Prostate gland (tissue), 2 donors: ENCODE measurements around the gene TMEM131.

Experiments used
- POLR2A ChIP-seq: fragments of 450-650 bp; IDR thresholded peaks from one replicate; pipeline ENCODE4 v1.6.1; 2016; ENCODE audit warnings: antibody characterized with exemption, mild to moderate bottlenecking
- POLR2AphosphoS5 ChIP-seq: sonication (generic); formaldehyde crosslinking; IDR thresholded peaks from one replicate; pipeline ENCODE4 v1.6.1; 2017; ENCODE audit warnings: antibody characterized with exemption
- TF ChIP-seq, protein P1 (sequence below), 4 experiments: fragments of 200-600 bp in 2 of 4; fragments of 450-650 bp in 2 of 4; sonication (generic) in 2 of 4; IDR thresholded peaks; 1 replicate in 3 of 4; 2 replicates in 1 of 4; pipeline ENCODE4 v1.5.1; 2016 to 2019; ENCODE audit warnings: antibody characterized with exemption in 4 of 4, mild to moderate bottlenecking in 2 of 4, moderate library complexity in 2 of 4

DNA sequence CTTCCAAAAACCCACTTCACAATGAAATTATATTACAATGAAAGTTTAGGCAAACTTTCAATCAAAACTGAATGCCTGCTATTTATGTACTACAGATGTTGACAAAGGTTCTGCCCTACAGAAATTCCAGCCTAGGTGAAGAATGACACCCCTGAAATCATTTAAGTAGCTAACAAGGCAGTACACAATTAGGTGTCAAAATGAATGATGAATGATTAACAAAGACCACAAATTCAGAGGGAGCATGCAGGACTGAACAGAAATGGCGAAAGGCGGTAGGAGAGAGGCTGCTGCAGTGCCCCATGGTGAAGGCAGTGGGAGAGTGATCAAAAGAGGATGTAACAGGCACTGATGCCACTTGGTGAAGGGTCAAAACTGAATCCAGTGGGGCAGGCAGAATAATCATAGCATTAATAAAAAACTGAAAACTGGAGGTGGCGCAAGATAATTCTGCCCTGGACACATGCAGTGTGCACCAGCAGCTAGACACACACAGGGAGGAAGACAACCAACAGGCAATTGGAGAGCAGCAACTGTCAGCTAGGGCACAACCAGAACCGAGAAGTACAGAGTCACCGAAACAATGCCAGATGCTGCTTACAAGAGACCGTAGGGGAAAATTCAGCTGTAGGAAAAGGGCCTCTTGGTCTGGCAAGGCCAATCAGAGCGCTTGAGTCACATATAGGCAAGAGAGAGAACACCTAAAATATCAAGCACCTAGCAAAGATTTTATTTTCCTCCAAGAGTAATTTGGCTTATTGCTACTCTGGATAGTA, 4.5 kb downstream of the TMEM131 start:
- TF ChIP-seq, protein P1, sequence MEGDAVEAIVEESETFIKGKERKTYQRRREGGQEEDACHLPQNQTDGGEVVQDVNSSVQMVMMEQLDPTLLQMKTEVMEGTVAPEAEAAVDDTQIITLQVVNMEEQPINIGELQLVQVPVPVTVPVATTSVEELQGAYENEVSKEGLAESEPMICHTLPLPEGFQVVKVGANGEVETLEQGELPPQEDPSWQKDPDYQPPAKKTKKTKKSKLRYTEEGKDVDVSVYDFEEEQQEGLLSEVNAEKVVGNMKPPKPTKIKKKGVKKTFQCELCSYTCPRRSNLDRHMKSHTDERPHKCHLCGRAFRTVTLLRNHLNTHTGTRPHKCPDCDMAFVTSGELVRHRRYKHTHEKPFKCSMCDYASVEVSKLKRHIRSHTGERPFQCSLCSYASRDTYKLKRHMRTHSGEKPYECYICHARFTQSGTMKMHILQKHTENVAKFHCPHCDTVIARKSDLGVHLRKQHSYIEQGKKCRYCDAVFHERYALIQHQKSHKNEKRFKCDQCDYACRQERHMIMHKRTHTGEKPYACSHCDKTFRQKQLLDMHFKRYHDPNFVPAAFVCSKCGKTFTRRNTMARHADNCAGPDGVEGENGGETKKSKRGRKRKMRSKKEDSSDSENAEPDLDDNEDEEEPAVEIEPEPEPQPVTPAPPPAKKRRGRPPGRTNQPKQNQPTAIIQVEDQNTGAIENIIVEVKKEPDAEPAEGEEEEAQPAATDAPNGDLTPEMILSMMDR (IDR thresholded peaks at IDR 0.05) = no peak
- TF ChIP-seq POLR2A (no peak), POLR2AphosphoS5 (no peak)
